Measurements from ENCODE around the gene TK2.
A peak's percentile ranks its signal among the peaks of the same experiment; 100 is the strongest.
"Not testable (repeated sequence)": the region's sequence is repeated elsewhere in the genome, so short reads cannot be mapped to it uniquely, and the experiment has no call there.

TK2 gene
- total RNA-seq: 6.1 to 15.2 reads per million in 2 experiments

- DNase-seq (ENCODE audit: low read depth): peak; percentile 24
Measured at GRCh38 chr16:66549284-66550131, at the start of gene TK2. TSS of gene TK2 (minus strand) at chr16:66550122. CDS start at chr16:66550061, 61 bp downstream.

- DNase-seq (ENCODE audit: low read depth): no peak
Measured at GRCh38 chr16:66598111-66598510, 48.2 kb upstream of the TK2 start.

GRCh38 chr16:66596986-66597848 lies 47.3 kb upstream of the TK2 start:
- DNase-seq (ENCODE audit: low read depth): no peak

- not testable (repeated sequence) for DNase-seq (ENCODE audit: low read depth)
Measured at GRCh38 chr16:66596559-66596958, 46.6 kb upstream of the TK2 start.

GRCh38 chr16:66594739-66595138 lies 44.8 kb upstream of the TK2 start:
- no peak for DNase-seq (ENCODE audit: low read depth)

GRCh38 chr16:66592814-66593213 lies 42.9 kb upstream of the TK2 start:
- no peak for DNase-seq (ENCODE audit: low read depth)

- DNase-seq (ENCODE audit: low read depth): no peak
Measured at GRCh38 chr16:66592241-66592640, 42.3 kb upstream of the TK2 start.

GRCh38 chr16:66591018-66591417 lies 41.1 kb upstream of the TK2 start:
- no peak for DNase-seq (ENCODE audit: low read depth)

- no peak for DNase-seq (ENCODE audit: low read depth)
Measured at GRCh38 chr16:66590322-66590721, 40.4 kb upstream of the TK2 start.

GRCh38 chr16:66588981-66589713 lies 39.2 kb upstream of the TK2 start:
- peak; percentile 48 for DNase-seq (ENCODE audit: low read depth)

GRCh38 chr16:66587881-66588600 lies 38.1 kb upstream of the TK2 start:
- no peak for DNase-seq (ENCODE audit: low read depth)

- DNase-seq (ENCODE audit: low read depth): no peak
Measured at GRCh38 chr16:66585481-66586239, 35.7 kb upstream of the TK2 start.

GRCh38 chr16:66581246-66581952 lies 31.5 kb upstream of the TK2 start:
- DNase-seq (ENCODE audit: low read depth): no peak

- DNase-seq (ENCODE audit: low read depth): no peak
Measured at GRCh38 chr16:66580605-66581209, 30.8 kb upstream of the TK2 start.

GRCh38 chr16:66578651-66579531 lies 29.0 kb upstream of the TK2 start, which contains the start of gene CMTM2:
TSS of gene CMTM2 (plus strand) at chr16:66579463. CDS start at chr16:66579608, 145 bp downstream.
- DNase-seq (ENCODE audit: low read depth): no peak

- no peak for DNase-seq (ENCODE audit: low read depth)
Measured at GRCh38 chr16:66576296-66576695, 26.4 kb upstream of the TK2 start.

GRCh38 chr16:66575060-66575459 lies 25.1 kb upstream of the TK2 start:
- DNase-seq (ENCODE audit: low read depth): no peak

GRCh38 chr16:66574531-66574930 lies 24.6 kb upstream of the TK2 start:
- no peak for DNase-seq (ENCODE audit: low read depth)
